Measurements from ENCODE around the gene ITGA6. TPM values are rescaled to one million over a fixed set of nuclear protein-coding genes. Genes with fewer than 3 reads are reported as not detected.

The ITGA6 gene
- total RNA-seq, 1 experiment from 2014 or later: 75.9 TPM

GRCh38 chr2:172415865-172416183 lies 11.6 kb upstream of the ITGA6 start:
- H3K36me3 ChIP-seq (ENCODE audit: control insufficient read depth, insufficient read depth, low read length): no peaks in the 10 kb centered on the region
- peaks cover 3% of the 10 kb centered on the region; the same call in 1 of the 2 replicates for H3K9me3 ChIP-seq (ENCODE audit: control insufficient read depth, insufficient read depth, low read depth, low read length)
- no peak overlapping the region for H3K4me3 ChIP-seq (ENCODE audit: low read depth in 2 of 2, low read length in 2 of 2)
- POLR2A ChIA-PET: no interaction called here
- no peak for DNase-seq (ENCODE audit: low read depth, low spot score)
- H3K27ac ChIP-seq (ENCODE audit: low read length): no peak overlapping the region
- in situ Hi-C loops (cut with HindIII; ENCODE audit: low pct_unique_long_range_greater_than_20kb, low sequenced_read_pairs): no loop called here
- ATAC-seq: no peak
- H3K27me3 ChIP-seq (ENCODE audit: control insufficient read depth, insufficient read depth, low read length): no peaks in the 10 kb centered on the region; the same call in 1 of the 2 replicates
- intact Hi-C loops (cut with micrococcal nuclease; ENCODE audit: unreplicated experiment): no loop called here
- TF ChIP-seq TCF7L2 (IDR thresholded peaks at IDR 0.05; ENCODE audit: low read depth, low read length) (no peak), POLR2AphosphoS5 (IDR thresholded peaks at IDR 0.05; ENCODE audit: low read depth, low read length) (no peak), SIN3A (IDR thresholded peaks at IDR 0.05; ENCODE audit: borderline replicate concordance, insufficient read depth, low read depth, low read length) (no peak), CTCF (IDR thresholded peaks at IDR 0.05) (no peak), REST (IDR thresholded peaks at IDR 0.05; ENCODE audit: insufficient read depth in 1 of 2, low read depth in 2 of 2, low read length in 1 of 2) (no peak)
- BruUV-seq (replicated peaks): no TSS peak
- CTCF ChIA-PET: no interaction called here
- no peaks in the 10 kb centered on the region for H3K4me1 ChIP-seq (ENCODE audit: control insufficient read depth, insufficient read depth, low read length)

GRCh38 chr2:172416447-172417058 lies 10.8 kb upstream of the ITGA6 start:
- no peaks in the 10 kb centered on the region for H3K36me3 ChIP-seq (ENCODE audit: control insufficient read depth, insufficient read depth, low read length)
- no peak for ATAC-seq
- H3K27me3 ChIP-seq (ENCODE audit: control insufficient read depth, insufficient read depth, low read length): no peaks in the 10 kb centered on the region; the same call in none of the 2 replicates
- POLR2A ChIA-PET: no interaction called here
- DNase-seq (ENCODE audit: low read depth, low spot score): no peak
- intact Hi-C loops (cut with micrococcal nuclease; ENCODE audit: unreplicated experiment): no loop called here
- H3K27ac ChIP-seq (ENCODE audit: low read length): no peak overlapping the region
- no peaks in the 10 kb centered on the region for H3K4me1 ChIP-seq (ENCODE audit: control insufficient read depth, insufficient read depth, low read length)
- no TSS peak for BruUV-seq (replicated peaks)
- H3K9me3 ChIP-seq (ENCODE audit: control insufficient read depth, insufficient read depth, low read depth, low read length): peaks cover 3% of the 10 kb centered on the region; the same call in 1 of the 2 replicates
- no peak overlapping the region for H3K4me3 ChIP-seq (ENCODE audit: low read depth in 2 of 2, low read length in 2 of 2)
- in situ Hi-C loops (cut with HindIII; ENCODE audit: low pct_unique_long_range_greater_than_20kb, low sequenced_read_pairs): no loop called here
- CTCF ChIA-PET: no interaction called here
- no peak for TF ChIP-seq POLR2AphosphoS5 (IDR thresholded peaks at IDR 0.05; ENCODE audit: low read depth, low read length)
- no peak for TF ChIP-seq SIN3A (IDR thresholded peaks at IDR 0.05; ENCODE audit: borderline replicate concordance, insufficient read depth, low read depth, low read length)
- TF ChIP-seq TCF7L2 (IDR thresholded peaks at IDR 0.05; ENCODE audit: low read depth, low read length): no peak
- TF ChIP-seq CTCF (IDR thresholded peaks at IDR 0.05): no peak
- TF ChIP-seq REST (IDR thresholded peaks at IDR 0.05; ENCODE audit: insufficient read depth in 1 of 2, low read depth in 2 of 2, low read length in 1 of 2): no peak
